ENCODE data around the gene ITGA2B. TPM values are rescaled to one million over a fixed set of nuclear protein-coding genes. Genes with fewer than 3 reads are reported as not detected.

The ITGA2B gene
- total and polyA plus RNA-seq, 5 donors from 2014 or later = 19.5 TPM; not detected in 4

DNA sequence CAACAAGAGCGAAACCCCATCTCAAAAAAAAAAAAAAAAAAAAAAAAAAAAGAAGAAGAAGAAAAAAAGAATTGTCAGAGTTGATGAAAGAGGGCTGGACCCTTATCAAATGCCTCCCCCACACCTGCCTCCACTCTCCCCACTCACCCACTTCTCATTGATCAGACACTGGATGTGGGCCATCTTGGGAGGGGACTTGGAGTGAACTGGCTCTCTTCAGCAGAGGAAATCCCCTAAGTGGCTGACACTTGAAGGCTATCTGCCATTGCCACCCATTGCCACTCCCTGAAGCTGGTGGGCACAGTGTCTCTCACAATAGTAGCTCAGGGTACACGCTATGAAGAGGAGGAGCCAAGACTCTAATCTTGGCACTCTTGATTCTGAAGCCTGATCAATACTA is 1.6 kb downstream of the ITGA2B start:
- no peaks in the 10 kb centered on the region for H3K36me3 Mint-ChIP-seq

GRCh38 chr17:44386182-44386525 is 3.3 kb downstream of the ITGA2B start:
- H3K36me3 ChIP-seq (ENCODE audit: control insufficient read depth, insufficient read depth, low read length) = no peaks in the 10 kb centered on the region
- DNase-seq (no peak), ATAC-seq (ENCODE audit: low read depth in 2 of 2) (no peak)
- Mint-ChIP-seq H3K4me1 (peaks cover 0 to 22% (median 2%) of the 10 kb centered on the region in 4 donors), H3K27ac (peak overlapping the region in 1 of 3 donors; percentile 44), H3K4me3 (peak overlapping the region in 3 of 4 donors; percentile 16 to 63 (median 44)), H3K27me3 (peaks cover 27% of the 10 kb centered on the region), H3K36me3 (no peaks in the 10 kb centered on the region), H3K9me3 (no peaks in the 10 kb centered on the region)
- H3K27ac ChIP-seq (ENCODE audit: insufficient read depth, low read length, poor library complexity, severe bottlenecking) = no peak overlapping the region
- H3K4me3 ChIP-seq (ENCODE audit: low read depth, low read length) = no peak overlapping the region
- no peaks in the 10 kb centered on the region for H3K9me3 ChIP-seq (ENCODE audit: control insufficient read depth in 2 of 2, low read length in 2 of 2)
- H3K27me3 ChIP-seq (ENCODE audit: control insufficient read depth, insufficient read depth, low read length) = peaks cover 5% of the 10 kb centered on the region
- peaks cover 15% of the 10 kb centered on the region for H3K4me1 ChIP-seq (ENCODE audit: control insufficient read depth, insufficient read depth, low read length, poor library complexity, severe bottlenecking)

More for the DNA sequence above, 1.6 kb downstream of the ITGA2B start:
- H3K27me3 ChIP-seq (ENCODE audit: control insufficient read depth, insufficient read depth, low read length) = peaks cover 5% of the 10 kb centered on the region
- peaks cover 0 to 22% (median 2%) of the 10 kb centered on the region in 4 donors for H3K4me1 Mint-ChIP-seq
- H3K4me1 ChIP-seq (ENCODE audit: control insufficient read depth, insufficient read depth, low read length, poor library complexity, severe bottlenecking) = peaks cover 15% of the 10 kb centered on the region
- ATAC-seq (ENCODE audit: low read depth in 2 of 2) = no peak
- H3K27ac Mint-ChIP-seq = peak overlapping the region in 1 of 3 donors; percentile 69
- no peak overlapping the region for H3K4me3 ChIP-seq (ENCODE audit: low read depth, low read length)
- H3K4me3 Mint-ChIP-seq = peak overlapping the region in 1 of 4 donors; percentile 29
- no peaks in the 10 kb centered on the region for H3K9me3 Mint-ChIP-seq
- no peaks in the 10 kb centered on the region for H3K36me3 ChIP-seq (ENCODE audit: control insufficient read depth, insufficient read depth, low read length)
- H3K9me3 ChIP-seq (ENCODE audit: control insufficient read depth in 2 of 2, low read length in 2 of 2) = no peaks in the 10 kb centered on the region
- peaks cover 27% of the 10 kb centered on the region for H3K27me3 Mint-ChIP-seq
- no peak for DNase-seq
- no peak overlapping the region for H3K27ac ChIP-seq (ENCODE audit: insufficient read depth, low read length, poor library complexity, severe bottlenecking)

DNA sequence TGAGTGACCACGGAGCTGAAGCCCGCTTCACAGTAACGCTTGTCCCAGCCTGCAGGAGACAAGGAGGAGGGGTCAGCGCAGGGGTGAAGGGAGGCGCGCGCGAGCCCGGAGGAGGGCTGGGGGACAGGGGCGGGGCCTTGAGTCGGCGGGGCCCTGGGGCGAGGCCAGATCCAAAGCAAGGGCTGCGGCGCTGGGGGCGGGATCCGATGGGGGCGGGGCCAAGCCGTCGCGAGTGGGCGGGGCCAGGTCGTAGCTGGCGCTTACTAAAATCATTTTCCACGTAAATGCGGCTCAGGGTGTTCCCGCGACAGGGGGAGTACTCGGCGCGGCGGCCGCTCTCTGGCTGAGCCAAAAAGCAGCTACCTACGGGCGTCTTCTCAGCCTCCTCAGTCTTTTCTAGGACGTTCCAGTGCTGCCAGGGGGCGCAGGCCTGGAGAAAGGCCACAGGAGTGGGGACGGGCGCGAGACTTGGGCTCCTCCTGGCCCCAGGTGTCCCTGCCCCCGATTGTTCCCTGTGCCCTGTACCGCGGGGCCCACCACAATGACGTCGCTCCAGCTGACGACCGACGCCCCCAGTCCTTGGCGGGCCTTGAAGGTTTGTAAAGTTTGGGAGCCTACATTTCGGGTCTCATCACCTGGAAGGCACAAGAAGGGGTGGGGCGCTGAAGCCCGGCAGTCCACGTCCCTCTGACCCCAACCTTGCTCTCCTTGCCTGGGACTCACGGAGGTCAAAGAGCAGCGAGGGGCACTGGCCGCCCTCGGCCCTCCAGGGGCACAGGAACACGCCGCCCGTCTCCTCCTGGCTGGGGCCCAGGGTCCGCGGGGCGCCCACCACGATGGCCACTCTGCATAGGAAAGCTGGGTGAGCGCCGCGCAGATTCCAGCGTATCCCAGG is 3.9 kb downstream of the ITGA2B start:
- Mint-ChIP-seq H3K4me3 (peak overlapping the region; percentile 11 to 83 (median 76)), H3K27me3 (peaks cover 27% of the 10 kb centered on the region), H3K36me3 (no peaks in the 10 kb centered on the region), H3K4me1 (peaks cover 0 to 22% (median 1%) of the 10 kb centered on the region in 4 donors), H3K27ac (peak overlapping the region in 1 of 3 donors; percentile 44), H3K9me3 (no peaks in the 10 kb centered on the region)
- H3K27me3 ChIP-seq (ENCODE audit: control insufficient read depth, insufficient read depth, low read length) = peaks cover 5% of the 10 kb centered on the region
- H3K4me1 ChIP-seq (ENCODE audit: control insufficient read depth, insufficient read depth, low read length, poor library complexity, severe bottlenecking) = peaks cover 15% of the 10 kb centered on the region
- no peak overlapping the region for H3K4me3 ChIP-seq (ENCODE audit: low read depth, low read length)
- H3K9me3 ChIP-seq (ENCODE audit: control insufficient read depth in 2 of 2, low read length in 2 of 2) = no peaks in the 10 kb centered on the region
- peak; percentile 65 to 88 (median 70) for DNase-seq
- no peak overlapping the region for H3K27ac ChIP-seq (ENCODE audit: insufficient read depth, low read length, poor library complexity, severe bottlenecking)
- H3K36me3 ChIP-seq (ENCODE audit: control insufficient read depth, insufficient read depth, low read length) = no peaks in the 10 kb centered on the region
- peak; percentile 85 to 89 for ATAC-seq (ENCODE audit: low read depth in 2 of 2)

- H3K27me3 ChIP-seq (ENCODE audit: control insufficient read depth, insufficient read depth, low read length) = peaks cover 5% of the 10 kb centered on the region
- no peak overlapping the region for H3K4me3 ChIP-seq (ENCODE audit: low read depth, low read length)
- H3K36me3 ChIP-seq (ENCODE audit: control insufficient read depth, insufficient read depth, low read length) = no peaks in the 10 kb centered on the region
- H3K27me3 Mint-ChIP-seq = peaks cover 27% of the 10 kb centered on the region
- H3K4me1 Mint-ChIP-seq = peaks cover 0 to 22% (median 0%) of the 10 kb centered on the region in 4 donors
- peaks cover 15% of the 10 kb centered on the region for H3K4me1 ChIP-seq (ENCODE audit: control insufficient read depth, insufficient read depth, low read length, poor library complexity, severe bottlenecking)
- no peaks in the 10 kb centered on the region for H3K36me3 Mint-ChIP-seq
- H3K9me3 ChIP-seq (ENCODE audit: control insufficient read depth in 2 of 2, low read length in 2 of 2) = no peaks in the 10 kb centered on the region
- ATAC-seq (ENCODE audit: low read depth in 2 of 2) (peak; percentile 2 to 11), DNase-seq (no peak)
- H3K4me3 Mint-ChIP-seq = peak overlapping the region; percentile 11 to 83 (median 76)
- H3K27ac ChIP-seq (ENCODE audit: insufficient read depth, low read length, poor library complexity, severe bottlenecking) = no peak overlapping the region
- H3K27ac Mint-ChIP-seq = peak overlapping the region in 1 of 3 donors; percentile 88
- no peaks in the 10 kb centered on the region for H3K9me3 Mint-ChIP-seq
These were observed 4.6 kb downstream of the ITGA2B start for GRCh38 chr17:44384823-44385286.

DNA sequence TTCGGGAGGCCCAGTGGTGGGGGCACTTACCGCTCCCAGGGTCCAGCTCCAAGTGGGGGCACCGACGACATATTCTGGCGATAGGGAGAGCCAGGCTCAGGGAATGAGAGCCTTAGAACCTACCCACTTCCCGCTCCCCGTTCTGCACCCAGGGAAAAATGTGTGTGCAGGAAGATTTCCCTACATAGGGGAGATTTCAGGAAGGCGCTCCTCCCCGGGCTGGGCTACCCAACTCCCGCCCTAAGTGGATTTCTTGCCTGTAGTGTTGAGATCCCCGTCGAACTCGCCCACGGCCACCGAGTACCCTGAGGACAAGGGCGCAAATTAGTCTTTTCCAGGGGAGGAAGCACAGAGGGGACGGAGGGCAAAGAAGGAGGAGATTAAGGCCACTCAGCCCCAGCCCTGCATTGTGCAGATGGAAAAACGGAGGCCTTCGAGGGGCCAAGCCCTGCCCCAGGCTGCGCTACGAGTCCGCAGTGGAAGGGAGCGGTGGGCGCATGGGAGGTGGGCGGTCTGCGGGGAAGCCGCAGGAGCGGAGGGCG is 5.1 kb downstream of the ITGA2B start:
- no peaks in the 10 kb centered on the region for H3K36me3 Mint-ChIP-seq
- Histone ChIP-seq H3K27ac (ENCODE audit: insufficient read depth, low read length, poor library complexity, severe bottlenecking) (no peak overlapping the region), H3K4me1 (ENCODE audit: control insufficient read depth, insufficient read depth, low read length, poor library complexity, severe bottlenecking) (peaks cover 15% of the 10 kb centered on the region), H3K9me3 (ENCODE audit: control insufficient read depth in 2 of 2, low read length in 2 of 2) (no peaks in the 10 kb centered on the region), H3K36me3 (ENCODE audit: control insufficient read depth, insufficient read depth, low read length) (no peaks in the 10 kb centered on the region), H3K27me3 (ENCODE audit: control insufficient read depth, insufficient read depth, low read length) (peaks cover 5% of the 10 kb centered on the region), H3K4me3 (ENCODE audit: low read depth, low read length) (no peak overlapping the region)
- DNase-seq (no peak), ATAC-seq (ENCODE audit: low read depth in 2 of 2) (no peak)
- H3K27me3 Mint-ChIP-seq = peaks cover 27% of the 10 kb centered on the region
- H3K4me3 Mint-ChIP-seq = peak overlapping the region in 3 of 4 donors; percentile 11 to 71 (median 70)
- no peaks in the 10 kb centered on the region for H3K9me3 Mint-ChIP-seq
- peaks cover 0 to 18% (median 0%) of the 10 kb centered on the region in 4 donors for H3K4me1 Mint-ChIP-seq
- H3K27ac Mint-ChIP-seq = no peak overlapping the region

DNA sequence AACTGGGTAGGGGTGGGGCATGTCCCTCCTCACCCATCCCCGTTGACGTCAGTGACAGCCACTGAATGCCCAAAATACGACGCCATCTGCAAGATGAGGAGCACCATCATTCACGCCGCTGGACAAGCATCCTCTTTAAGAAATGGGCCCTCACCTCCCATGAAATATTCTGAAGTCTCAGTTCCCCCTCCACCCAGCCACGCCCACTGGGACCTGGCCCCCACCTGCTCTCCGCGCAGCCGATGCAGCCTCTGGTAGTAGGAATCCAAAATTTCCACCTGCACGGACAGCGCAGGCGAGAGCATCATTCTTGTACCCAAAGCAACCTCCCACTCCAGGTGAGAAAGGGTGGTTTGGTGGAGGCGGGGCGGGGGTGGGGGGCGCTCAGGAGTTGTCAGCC is 5.6 kb downstream of the ITGA2B start:
- no peak overlapping the region for H3K27ac ChIP-seq (ENCODE audit: insufficient read depth, low read length, poor library complexity, severe bottlenecking)
- peaks cover 27% of the 10 kb centered on the region for H3K27me3 Mint-ChIP-seq
- no peaks in the 10 kb centered on the region for H3K9me3 Mint-ChIP-seq
- H3K4me1 Mint-ChIP-seq = peaks cover 0 to 17% (median 0%) of the 10 kb centered on the region in 4 donors
- H3K4me3 ChIP-seq (ENCODE audit: low read depth, low read length) = no peak overlapping the region
- no peak overlapping the region for H3K27ac Mint-ChIP-seq
- H3K36me3 Mint-ChIP-seq = no peaks in the 10 kb centered on the region
- H3K4me1 ChIP-seq (ENCODE audit: control insufficient read depth, insufficient read depth, low read length, poor library complexity, severe bottlenecking) = peaks cover 15% of the 10 kb centered on the region
- no peak for ATAC-seq (ENCODE audit: low read depth in 2 of 2)
- peaks cover 5% of the 10 kb centered on the region for H3K27me3 ChIP-seq (ENCODE audit: control insufficient read depth, insufficient read depth, low read length)
- no peaks in the 10 kb centered on the region for H3K36me3 ChIP-seq (ENCODE audit: control insufficient read depth, insufficient read depth, low read length)
- H3K9me3 ChIP-seq (ENCODE audit: control insufficient read depth in 2 of 2, low read length in 2 of 2) = no peaks in the 10 kb centered on the region
- H3K4me3 Mint-ChIP-seq = no peak overlapping the region
- DNase-seq = no peak

- Histone ChIP-seq H3K9me3 (ENCODE audit: control insufficient read depth in 2 of 2, low read length in 2 of 2) (no peaks in the 10 kb centered on the region), H3K27me3 (ENCODE audit: control insufficient read depth, insufficient read depth, low read length) (peaks cover 5% of the 10 kb centered on the region), H3K4me3 (ENCODE audit: low read depth, low read length) (no peak overlapping the region), H3K4me1 (ENCODE audit: control insufficient read depth, insufficient read depth, low read length, poor library complexity, severe bottlenecking) (peaks cover 15% of the 10 kb centered on the region), H3K27ac (ENCODE audit: insufficient read depth, low read length, poor library complexity, severe bottlenecking) (no peak overlapping the region), H3K36me3 (ENCODE audit: control insufficient read depth, insufficient read depth, low read length) (no peaks in the 10 kb centered on the region)
- peaks cover 0 to 17% (median 0%) of the 10 kb centered on the region in 4 donors for H3K4me1 Mint-ChIP-seq
- ATAC-seq (ENCODE audit: low read depth in 2 of 2) (no peak), DNase-seq (no peak)
- H3K4me3 Mint-ChIP-seq = peak overlapping the region in 1 of 4 donors; percentile 26
- H3K9me3 Mint-ChIP-seq = no peaks in the 10 kb centered on the region
- H3K27ac Mint-ChIP-seq = no peak overlapping the region
- peaks cover 32% of the 10 kb centered on the region for H3K27me3 Mint-ChIP-seq
- H3K36me3 Mint-ChIP-seq = no peaks in the 10 kb centered on the region
These were observed 6.1 kb downstream of the ITGA2B start for GRCh38 chr17:44383363-44383762.
